ENCODE data around the gene CAST. TPM values are rescaled to one million over a fixed set of nuclear protein-coding genes. Genes with fewer than 3 reads are reported as not detected.

The CAST gene
- total RNA-seq, 4 donors from 2014 or later, result 247 to 316 (median 259) TPM

GRCh38 chr5:96655085-96655484 lies 7.1 kb upstream of the CAST start:
- Histone ChIP-seq H3K9me3 (no peaks in the 10 kb centered on the region), H3K27ac (no peak overlapping the region), H3K27me3 (no peaks in the 10 kb centered on the region), H3K4me3 (no peak overlapping the region), H3K4me1 (peaks cover 0 to 28% (median 0%) of the 10 kb centered on the region in 4 donors), H3K36me3 (no peaks in the 10 kb centered on the region)
- TF ChIP-seq POLR2A (IDR thresholded peaks at IDR 0.05) (no peak), EP300 (IDR thresholded peaks at IDR 0.05) (no peak), CTCF (IDR thresholded peaks at IDR 0.05) (no peak)
- no peak for DNase-seq (ENCODE audit: low spot score in 2 of 2)
- WGBS, 2 donors, result 70 to 77% methylated on average over 3 of the region's 3 CpGs

GRCh38 chr5:96655506-96655905 lies 6.7 kb upstream of the CAST start:
- no peak for DNase-seq (ENCODE audit: low spot score in 2 of 2)
- H3K27me3 ChIP-seq, result no peaks in the 10 kb centered on the region
- no peak overlapping the region for H3K4me3 ChIP-seq
- TF ChIP-seq EP300 (IDR thresholded peaks at IDR 0.05) (no peak), CTCF (IDR thresholded peaks at IDR 0.05) (no peak), POLR2A (IDR thresholded peaks at IDR 0.05) (no peak)
- peaks cover 0 to 30% (median 0%) of the 10 kb centered on the region in 4 donors for H3K4me1 ChIP-seq
- no peaks in the 10 kb centered on the region for H3K9me3 ChIP-seq
- H3K36me3 ChIP-seq, result no peaks in the 10 kb centered on the region
- H3K27ac ChIP-seq, result no peak overlapping the region
- 35 to 41% methylated on average over 1 of the region's 1 CpG for WGBS, 2 donors

GRCh38 chr5:96657068-96657467 lies 5.1 kb upstream of the CAST start:
- Histone ChIP-seq H3K27ac (peak overlapping the region in 2 of 4 donors; percentile 27 to 56), H3K4me1 (peaks cover 0 to 29% (median 3%) of the 10 kb centered on the region in 4 donors), H3K4me3 (no peak overlapping the region), H3K9me3 (no peaks in the 10 kb centered on the region), H3K36me3 (no peaks in the 10 kb centered on the region), H3K27me3 (no peaks in the 10 kb centered on the region)
- no peak for TF ChIP-seq POLR2A (IDR thresholded peaks at IDR 0.05)
- peak in 1 of 2 donors; percentile 30 for TF ChIP-seq EP300 (IDR thresholded peaks at IDR 0.05)
- DNase-seq (ENCODE audit: low spot score in 2 of 2), result peak in 1 of 2 donors; percentile 16
- 46 to 57% methylated on average over 3 of the region's 3 CpGs for WGBS, 2 donors

GRCh38 chr5:96658272-96658671 lies 3.9 kb upstream of the CAST start:
- WGBS, 2 donors, result 72 to 77% methylated on average over 1 of the region's 1 CpG
- Histone ChIP-seq H3K27me3 (no peaks in the 10 kb centered on the region), H3K27ac (no peak overlapping the region), H3K9me3 (no peaks in the 10 kb centered on the region), H3K36me3 (no peaks in the 10 kb centered on the region), H3K4me1 (peaks cover 0 to 29% (median 3%) of the 10 kb centered on the region in 4 donors), H3K4me3 (no peak overlapping the region)
- no peak for DNase-seq (ENCODE audit: low spot score in 2 of 2)
- TF ChIP-seq POLR2A (IDR thresholded peaks at IDR 0.05) (no peak), EP300 (IDR thresholded peaks at IDR 0.05) (no peak), CTCF (IDR thresholded peaks at IDR 0.05) (no peak)

- no peaks in the 10 kb centered on the region for H3K9me3 ChIP-seq
- peaks cover 0 to 37% (median 6%) of the 10 kb centered on the region in 4 donors for H3K4me1 ChIP-seq
- no peaks in the 10 kb centered on the region for H3K27me3 ChIP-seq
- DNase-seq (ENCODE audit: low spot score in 2 of 2), result no peak
- no peak overlapping the region for H3K27ac ChIP-seq
- no peak overlapping the region for H3K4me3 ChIP-seq
- 82 to 95% methylated on average over 4 of the region's 4 CpGs for WGBS, 2 donors
- H3K36me3 ChIP-seq, result no peaks in the 10 kb centered on the region
- TF ChIP-seq POLR2A (IDR thresholded peaks at IDR 0.05) (no peak), EP300 (IDR thresholded peaks at IDR 0.05) (no peak)
Measured at GRCh38 chr5:96659170-96659569, 3.0 kb upstream of the CAST start.

GRCh38 chr5:96660971-96661854 lies 963 bp upstream of the CAST start:
- Histone ChIP-seq H3K36me3 (no peaks in the 10 kb centered on the region), H3K27me3 (no peaks in the 10 kb centered on the region), H3K4me3 (peak overlapping the region; percentile 87 to 99 (median 92)), H3K27ac (peak overlapping the region; percentile 97 to 100 (median 99)), H3K4me1 (peaks cover 0 to 46% (median 7%) of the 10 kb centered on the region in 4 donors), H3K9me3 (no peaks in the 10 kb centered on the region)
- WGBS, 2 donors, result 15% methylated on average over 23 of the region's 23 CpGs
- DNase-seq (ENCODE audit: low spot score in 2 of 2), result peak in 1 of 2 donors; percentile 19
- no peak for TF ChIP-seq EP300 (IDR thresholded peaks at IDR 0.05)
- TF ChIP-seq POLR2A (IDR thresholded peaks at IDR 0.05), result no peak
- no peak for TF ChIP-seq CTCF (IDR thresholded peaks at IDR 0.05)

Data from tibial nerve (tissue), 4 donors.